OCI-LY7 (cell line): Measurements from ENCODE around the gene PGC.
A peak's percentile ranks its signal among the peaks of the same experiment; 100 is the strongest.

Experiments used
- CTCF ChIP-seq: fragments of 200-600 bp; sonication (generic); conservative IDR thresholded peaks from 2 replicates; pipeline ENCODE4 v1.5.1; 2014; ENCODE audit warnings: mild to moderate bottlenecking, antibody characterized with exemption, low read length, moderate library complexity, mixed read lengths
- EZH2phosphoT487 ChIP-seq: fragments of 200-600 bp; sonication (generic); IDR thresholded peaks from 2 replicates; pipeline ENCODE4 v1.6.1; 2018; ENCODE audit warnings: low read depth, borderline replicate concordance, mild to moderate bottlenecking, mixed run types, antibody characterized with exemption, low read length, moderate library complexity, mixed read lengths

- TF ChIP-seq CTCF (peak; percentile 34; the same call in 1 of the 2 replicates), EZH2phosphoT487 (no peak)
Measured at GRCh38 chr6:41733707-41734665, 13.2 kb downstream of the PGC start.
